Glutamatergic neuron (in vitro differentiated cells): ENCODE measurements around the gene CCSER2. TPM values are rescaled to one million over a fixed set of nuclear protein-coding genes. Genes with fewer than 3 reads are reported as not detected.

Experiments used
- DNase-seq: peaks from one replicate; pipeline ENCODE4 v3.0.0; 2022
- H3K27ac Mint-ChIP-seq: one replicate; pipeline ENCODE4 v1.8.0; 2020; ENCODE audit warnings: mild to moderate bottlenecking, mixed read lengths, inconsistent platforms; ENCODE audit not compliant: unreplicated experiment
- H3K27me3 Mint-ChIP-seq: one replicate; pipeline ENCODE4 v1.8.0; 2020; ENCODE audit warnings: mild to moderate bottlenecking, moderate library complexity, mixed read lengths, inconsistent platforms; ENCODE audit not compliant: unreplicated experiment
- H3K36me3 Mint-ChIP-seq: one replicate; pipeline ENCODE4 v1.8.0; 2020; ENCODE audit warnings: mild to moderate bottlenecking, mixed read lengths, inconsistent platforms; ENCODE audit not compliant: unreplicated experiment
- H3K4me1 Mint-ChIP-seq: one replicate; pipeline ENCODE4 v1.8.0; 2020; ENCODE audit warnings: mild to moderate bottlenecking, low read depth, mixed read lengths, inconsistent platforms; ENCODE audit not compliant: unreplicated experiment
- H3K4me3 Mint-ChIP-seq: one replicate; pipeline ENCODE4 v1.8.0; 2020; ENCODE audit warnings: mild to moderate bottlenecking, mixed read lengths, inconsistent platforms; ENCODE audit not compliant: unreplicated experiment
- H3K9me3 Mint-ChIP-seq: one replicate; pipeline ENCODE4 v1.8.0; 2020; ENCODE audit warnings: mild to moderate bottlenecking, moderate library complexity, mixed read lengths, inconsistent platforms; ENCODE audit not compliant: unreplicated experiment
- CTCF ChIP-seq: fragments of 200-600 bp; sonication (generic); IDR thresholded peaks from one replicate; pipeline ENCODE4 v1.5.0; 2021; ENCODE audit not compliant: partially characterized antibody, unreplicated experiment
- total RNA-seq: library from RNA; stranded (reverse); fragmentation: NEBNext Ultra II Directional; extraction: Animal tissue kit (Norgen Biotek cat#: 25700); gene quantifications from one replicate; pipeline ENCODE4 v1.2.1, GENCODE V29; 2021; ENCODE audit not compliant: unreplicated experiment

Gene CCSER2
- total RNA-seq, 1 donor from 2014 or later: 168 TPM

DNA sequence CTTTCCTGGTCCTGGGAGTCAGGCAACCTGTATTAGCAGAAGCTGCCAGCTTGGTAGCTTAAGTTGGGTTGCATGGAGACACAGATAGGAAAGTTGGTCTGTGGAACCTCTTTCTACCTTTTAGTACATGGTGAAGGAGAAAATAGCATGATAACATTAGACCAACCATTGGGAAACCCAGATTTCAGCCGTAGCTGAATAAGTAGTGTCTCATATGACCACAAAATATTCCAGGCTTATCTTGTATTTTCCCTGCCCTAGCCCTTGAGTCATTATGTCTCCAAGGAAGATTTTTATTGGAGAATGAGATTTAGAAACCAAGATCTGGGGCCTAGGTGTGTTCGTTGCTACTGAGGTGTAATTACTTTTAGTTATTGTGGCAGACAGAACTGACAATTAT is 67.2 kb downstream of the CCSER2 start:
- Mint-ChIP-seq H3K4me3 (no peak overlapping the region), H3K27ac (no peak overlapping the region)

GRCh38 chr10:84397735-84398144 is 69.4 kb downstream of the CCSER2 start:
- Mint-ChIP-seq H3K4me3 (no peak overlapping the region), H3K9me3 (peaks cover 4% of the 10 kb centered on the region), H3K27ac (peak overlapping the region; percentile 6), H3K27me3 (peaks cover 4% of the 10 kb centered on the region), H3K4me1 (peaks cover 14% of the 10 kb centered on the region), H3K36me3 (peaks cover 5% of the 10 kb centered on the region)
- DNase-seq: no peak
- no peak for TF ChIP-seq CTCF

More for the DNA sequence above, 67.2 kb downstream of the CCSER2 start:
- Mint-ChIP-seq H3K4me1 (peaks cover 3% of the 10 kb centered on the region), H3K9me3 (peaks cover 2% of the 10 kb centered on the region), H3K36me3 (peaks cover 5% of the 10 kb centered on the region), H3K27me3 (peaks cover 4% of the 10 kb centered on the region)
- no peak for TF ChIP-seq CTCF
- no peak for DNase-seq

DNA sequence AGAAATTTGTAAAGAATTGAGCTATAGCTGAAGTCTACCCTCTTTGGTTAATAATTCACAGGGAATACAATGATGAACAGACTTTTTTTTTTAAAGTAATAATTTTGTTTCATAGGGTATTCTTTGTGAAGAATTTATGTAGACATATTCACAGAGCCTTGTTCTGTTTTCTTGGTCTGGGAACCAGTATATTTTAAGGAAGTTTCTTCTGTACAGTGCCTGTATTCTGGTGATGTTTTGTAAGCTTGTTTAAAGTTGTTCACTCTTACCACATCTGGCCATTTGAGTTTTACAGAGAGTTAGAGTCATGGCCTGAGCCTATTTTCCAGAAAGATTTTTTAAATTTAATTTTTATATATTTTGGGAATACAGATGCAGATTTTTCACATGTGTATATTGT is 70.3 kb downstream of the CCSER2 start:
- TF ChIP-seq CTCF: no peak
- Mint-ChIP-seq H3K27me3 (peaks cover 4% of the 10 kb centered on the region), H3K36me3 (peaks cover 5% of the 10 kb centered on the region), H3K4me1 (peaks cover 14% of the 10 kb centered on the region), H3K27ac (no peak overlapping the region), H3K4me3 (no peak overlapping the region), H3K9me3 (peaks cover 4% of the 10 kb centered on the region)
- DNase-seq: no peak

DNA sequence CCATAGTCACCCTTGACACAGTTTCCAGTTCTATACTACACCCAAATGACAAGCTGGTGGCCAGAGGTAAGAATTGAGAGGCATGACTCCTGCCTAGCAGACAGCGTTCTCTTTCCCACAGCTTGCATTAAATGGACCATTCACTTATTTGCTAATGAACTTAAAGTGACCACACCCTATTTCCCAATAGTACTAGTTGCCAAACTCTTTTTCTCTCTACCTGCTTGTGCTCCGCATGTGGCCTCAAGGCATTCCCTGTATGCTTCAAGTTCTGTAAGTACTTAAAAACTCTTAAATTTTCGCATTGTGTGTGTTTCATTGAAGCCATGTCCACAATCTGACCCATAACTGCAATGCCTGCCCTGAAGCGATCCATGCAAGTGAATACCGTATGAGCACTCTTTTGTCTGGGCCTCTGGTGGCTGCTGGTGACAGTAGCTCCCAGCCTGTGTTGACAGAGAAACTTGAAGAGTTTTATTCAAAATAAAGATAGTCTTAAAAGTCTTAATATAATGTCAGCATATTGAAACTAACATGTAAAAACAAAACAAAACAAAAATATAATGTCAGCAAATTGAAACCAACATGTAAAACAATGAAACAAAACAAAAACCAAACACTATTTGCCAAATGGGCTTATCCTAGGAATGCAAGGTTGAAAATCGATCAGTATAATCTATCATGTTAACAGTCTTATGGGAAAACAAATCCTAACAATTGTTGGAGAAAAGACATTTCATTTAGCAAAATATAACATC is 73.6 kb downstream of the CCSER2 start:
- peaks cover 4% of the 10 kb centered on the region for H3K27me3 Mint-ChIP-seq
- DNase-seq: no peak
- peak overlapping the region; percentile 43 for H3K27ac Mint-ChIP-seq
- peaks cover 4% of the 10 kb centered on the region for H3K9me3 Mint-ChIP-seq
- no peak overlapping the region for H3K4me3 Mint-ChIP-seq
- no peak for TF ChIP-seq CTCF
- no peaks in the 10 kb centered on the region for H3K36me3 Mint-ChIP-seq
- peaks cover 18% of the 10 kb centered on the region for H3K4me1 Mint-ChIP-seq

DNA sequence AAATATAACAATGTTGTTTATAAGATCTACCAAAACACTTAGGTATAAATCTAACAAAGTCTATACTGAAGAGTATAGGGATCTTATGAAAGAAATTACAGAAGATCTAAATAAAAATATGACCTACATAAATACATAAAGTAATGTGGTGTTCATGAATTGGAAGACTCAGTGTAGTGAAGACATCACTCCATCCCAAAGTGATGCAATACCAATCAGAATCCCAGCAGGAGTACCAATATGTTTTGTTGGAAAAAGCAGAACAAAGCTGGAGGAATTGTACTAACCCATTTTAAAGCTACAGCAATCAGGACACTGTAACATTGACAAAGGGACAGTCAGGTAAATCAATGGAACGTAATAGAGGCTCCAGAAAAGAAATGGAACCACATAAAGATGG is 76.4 kb downstream of the CCSER2 start:
- no peak for DNase-seq
- H3K9me3 Mint-ChIP-seq: peaks cover 2% of the 10 kb centered on the region
- no peak overlapping the region for H3K4me3 Mint-ChIP-seq
- peaks cover under 1% of the 10 kb centered on the region for H3K36me3 Mint-ChIP-seq
- peaks cover 19% of the 10 kb centered on the region for H3K4me1 Mint-ChIP-seq
- TF ChIP-seq CTCF: no peak
- peaks cover 2% of the 10 kb centered on the region for H3K27me3 Mint-ChIP-seq
- no peak overlapping the region for H3K27ac Mint-ChIP-seq
